Right lobe of liver (tissue), 4 donors: ENCODE results near the gene SLC6A19.

Source experiments
- POLR2A ChIP-seq: fragments of 450-650 bp; IDR thresholded peaks from one replicate; pipeline ENCODE4 v1.6.1; 2017; ENCODE audit warnings: antibody characterized with exemption, mild to moderate bottlenecking
- TF ChIP-seq, protein P1 (sequence below), 4 donors: fragments of 200-600 bp in 3 of 4; fragments of 450-650 bp in 1 of 4; IDR thresholded peaks; one replicate each; pipeline versions ENCODE4 v1.5.1 to v1.8.0; 2016 to 2022; ENCODE audit warnings: antibody characterized with exemption in 4 of 4, mild to moderate bottlenecking in 2 of 4
- donor health status: DM: no; HTN: no; CAD: no.
- donor health status: DM: no; HTN: no; CAD: no.
- donor health status: DM: no; HTN: yes; CAD: no.

DNA sequence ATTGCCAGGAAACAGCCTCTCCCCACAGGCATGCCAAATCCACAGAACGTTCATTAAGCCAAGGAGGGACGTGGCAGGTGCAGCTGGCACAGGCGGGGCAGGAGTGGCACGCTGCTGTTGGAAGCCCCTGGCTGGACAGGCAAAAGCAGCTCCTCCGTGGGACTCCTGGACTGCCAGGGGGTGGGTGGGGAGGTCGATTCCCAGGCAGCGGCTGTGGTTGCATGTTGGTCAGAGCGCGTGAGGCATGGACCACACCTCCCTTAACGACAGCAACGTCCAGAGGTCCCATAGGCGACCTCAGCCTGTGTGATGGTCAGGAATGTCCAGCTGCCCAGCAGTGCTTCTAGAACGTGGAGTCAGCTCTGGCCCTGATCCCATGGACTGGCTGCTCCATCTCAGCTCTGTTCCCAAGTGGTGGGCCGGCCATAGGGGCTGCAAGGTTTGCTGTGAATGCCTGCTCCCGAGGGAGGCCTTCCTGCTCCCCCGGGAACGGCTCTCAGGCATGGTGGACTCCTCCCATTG lies 6.9 kb downstream of the SLC6A19 start:
- TF ChIP-seq, protein P1, sequence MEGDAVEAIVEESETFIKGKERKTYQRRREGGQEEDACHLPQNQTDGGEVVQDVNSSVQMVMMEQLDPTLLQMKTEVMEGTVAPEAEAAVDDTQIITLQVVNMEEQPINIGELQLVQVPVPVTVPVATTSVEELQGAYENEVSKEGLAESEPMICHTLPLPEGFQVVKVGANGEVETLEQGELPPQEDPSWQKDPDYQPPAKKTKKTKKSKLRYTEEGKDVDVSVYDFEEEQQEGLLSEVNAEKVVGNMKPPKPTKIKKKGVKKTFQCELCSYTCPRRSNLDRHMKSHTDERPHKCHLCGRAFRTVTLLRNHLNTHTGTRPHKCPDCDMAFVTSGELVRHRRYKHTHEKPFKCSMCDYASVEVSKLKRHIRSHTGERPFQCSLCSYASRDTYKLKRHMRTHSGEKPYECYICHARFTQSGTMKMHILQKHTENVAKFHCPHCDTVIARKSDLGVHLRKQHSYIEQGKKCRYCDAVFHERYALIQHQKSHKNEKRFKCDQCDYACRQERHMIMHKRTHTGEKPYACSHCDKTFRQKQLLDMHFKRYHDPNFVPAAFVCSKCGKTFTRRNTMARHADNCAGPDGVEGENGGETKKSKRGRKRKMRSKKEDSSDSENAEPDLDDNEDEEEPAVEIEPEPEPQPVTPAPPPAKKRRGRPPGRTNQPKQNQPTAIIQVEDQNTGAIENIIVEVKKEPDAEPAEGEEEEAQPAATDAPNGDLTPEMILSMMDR (IDR thresholded peaks at IDR 0.05): no peak
- no peak for TF ChIP-seq POLR2A
